Loucy (cell line): ENCODE data around the gene PLA2G2F.

Experiments
- H2AFZ ChIP-seq: fragments of 200-600 bp; sonication (generic); 2 replicates; pipeline ENCODE4 v1.6.0; 2016; ENCODE audit warnings: antibody characterized with exemption, mild to moderate bottlenecking, low read length, moderate library complexity
- H3F3A ChIP-seq: fragments of 200-600 bp; 2 replicates; pipeline ENCODE4 v1.6.0; 2016; ENCODE audit warnings: antibody characterized with exemption, low read depth, mild to moderate bottlenecking
- H3K27me3 ChIP-seq: fragments of 200-600 bp; sonication (generic); 2 replicates; pipeline ENCODE4 v1.6.1; 2014; ENCODE audit warnings: low read length, mild to moderate bottlenecking; ENCODE audit not compliant: insufficient read depth, poor library complexity, severe bottlenecking
- H3K36me3 ChIP-seq: fragments of 200-600 bp; sonication (generic); 2 replicates; pipeline ENCODE4 v1.6.1; 2016; ENCODE audit warnings: low read length; ENCODE audit not compliant: insufficient read depth
- H3K4me1 ChIP-seq: fragments of 200-600 bp; sonication (generic); 2 replicates; pipeline ENCODE4 v1.5.1; 2014; ENCODE audit warnings: low read length, mild to moderate bottlenecking; ENCODE audit not compliant: insufficient read depth, poor library complexity, severe bottlenecking
- H3K4me2 ChIP-seq: fragments of 200-600 bp; sonication (generic); 2 replicates; pipeline ENCODE4 v1.6.0; 2014; ENCODE audit warnings: antibody characterized with exemption, low read length, low read depth, mild to moderate bottlenecking; ENCODE audit not compliant: poor library complexity, severe bottlenecking
- H3K4me3 ChIP-seq: fragments of 200-600 bp; sonication (generic); 2 replicates; pipeline ENCODE4 v1.5.1; 2014; ENCODE audit warnings: low read length, mild to moderate bottlenecking, mixed read lengths; ENCODE audit not compliant: poor library complexity, severe bottlenecking
- H3K79me2 ChIP-seq: fragments of 200-600 bp; sonication (generic); 2 replicates; pipeline ENCODE4 v1.6.1; 2014; ENCODE audit warnings: low read length; ENCODE audit not compliant: insufficient read depth
- H3K9ac ChIP-seq: fragments of 200-600 bp; sonication (generic); 2 replicates; pipeline ENCODE4 v1.6.0; 2014; ENCODE audit warnings: mild to moderate bottlenecking, low read depth, low read length, moderate library complexity; ENCODE audit not compliant: poor library complexity, severe bottlenecking
- H3K9me2 ChIP-seq: fragments of 200-600 bp; sonication (generic); replicated peaks from 2 replicates; pipeline ENCODE4 v1.6.1; 2016; ENCODE audit warnings: low read depth, low read length, mixed read lengths
- H3K9me3 ChIP-seq: fragments of 200-600 bp; sonication (generic); 2 replicates; pipeline ENCODE4 v1.6.1; 2014; ENCODE audit warnings: mild to moderate bottlenecking, antibody characterized with exemption, low read length, low read depth; ENCODE audit not compliant: insufficient read depth
- H4K20me1 ChIP-seq: fragments of 200-600 bp; sonication (generic); 2 replicates; pipeline ENCODE4 v1.6.0; 2014; ENCODE audit warnings: antibody characterized with exemption, low read length, mild to moderate bottlenecking; ENCODE audit not compliant: insufficient read depth, poor library complexity, severe bottlenecking
- CTCF ChIP-seq: fragments of 200-600 bp; sonication (generic); conservative IDR thresholded peaks from 2 replicates; pipeline ENCODE4 v1.5.1; 2014; ENCODE audit warnings: mild to moderate bottlenecking, antibody characterized with exemption, low read length
- EZH2phosphoT487 ChIP-seq: fragments of 200-600 bp; IDR thresholded peaks from 2 replicates; pipeline ENCODE4 v1.6.1; 2018; ENCODE audit warnings: antibody characterized with exemption, mild to moderate bottlenecking, moderate library complexity, borderline replicate concordance

PLA2G2F gene

DNA sequence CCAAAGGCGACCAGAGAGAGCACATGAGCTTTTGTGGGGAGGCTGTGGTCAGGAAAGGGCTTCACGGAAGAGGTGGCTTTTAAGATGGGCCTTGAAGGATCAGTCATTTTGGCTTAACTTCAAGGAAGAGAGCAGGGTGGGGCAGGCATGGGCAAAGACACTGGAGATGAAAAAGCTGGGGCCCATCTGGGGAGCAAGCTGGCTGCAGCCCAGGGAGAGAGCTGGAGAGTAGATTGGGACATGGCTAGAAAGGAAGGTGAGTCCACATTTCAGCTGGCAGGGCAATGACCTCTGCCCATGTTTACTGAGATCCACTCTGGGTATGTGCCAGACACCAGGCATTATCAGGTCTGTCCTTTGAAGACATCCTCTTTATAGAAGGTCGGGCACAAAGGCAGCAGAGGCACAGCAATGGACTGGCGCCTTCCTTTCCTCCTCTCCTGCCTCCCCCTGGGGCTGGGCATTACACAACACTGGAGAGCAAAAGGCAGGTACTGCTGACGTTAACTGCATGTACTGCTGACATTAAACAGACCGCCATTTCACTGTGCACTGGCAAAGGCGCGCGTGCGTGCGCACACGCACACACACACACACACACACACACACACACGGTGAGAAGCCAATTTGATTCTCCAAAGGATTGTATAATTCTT is 44.6 kb downstream of the PLA2G2F start:
- Histone ChIP-seq H3K4me2 (no peak overlapping the region), H3K9me2 (no peaks in the 10 kb centered on the region), H2AFZ (no peak overlapping the region), H3K27me3 (no peaks in the 10 kb centered on the region), H3K4me1 (peaks cover 40% of the 10 kb centered on the region), H3K4me3 (no peak overlapping the region), H4K20me1 (no peaks in the 10 kb centered on the region), H3K9me3 (no peaks in the 10 kb centered on the region), H3K79me2 (no peaks in the 10 kb centered on the region), H3F3A (no peaks in the 10 kb centered on the region), H3K9ac (no peak overlapping the region), H3K36me3 (no peaks in the 10 kb centered on the region)
- TF ChIP-seq CTCF (no peak), EZH2phosphoT487 (no peak)

- Histone ChIP-seq H4K20me1 (no peaks in the 10 kb centered on the region), H3K36me3 (no peaks in the 10 kb centered on the region), H3F3A (no peaks in the 10 kb centered on the region), H3K4me2 (peak overlapping the region; percentile 99), H3K9me2 (no peaks in the 10 kb centered on the region), H3K27me3 (no peaks in the 10 kb centered on the region), H3K79me2 (no peaks in the 10 kb centered on the region), H3K9ac (no peak overlapping the region), H3K4me1 (peaks cover 42% of the 10 kb centered on the region), H2AFZ (no peak overlapping the region), H3K9me3 (no peaks in the 10 kb centered on the region), H3K4me3 (no peak overlapping the region)
- no peak for TF ChIP-seq EZH2phosphoT487
- peak; percentile 36 for TF ChIP-seq CTCF
Observed at GRCh38 chr1:20184481-20184900, 45.4 kb downstream of the PLA2G2F start.

- Histone ChIP-seq H3K4me1 (peaks cover 42% of the 10 kb centered on the region), H3K36me3 (no peaks in the 10 kb centered on the region), H3K9me2 (no peaks in the 10 kb centered on the region), H3K9ac (peak overlapping the region; percentile 64), H4K20me1 (no peaks in the 10 kb centered on the region), H3K4me3 (peak overlapping the region; percentile 73), H3K27me3 (no peaks in the 10 kb centered on the region), H2AFZ (peak overlapping the region; percentile 75), H3F3A (no peaks in the 10 kb centered on the region), H3K9me3 (no peaks in the 10 kb centered on the region), H3K79me2 (no peaks in the 10 kb centered on the region), H3K4me2 (peak overlapping the region; percentile 99)
- TF ChIP-seq CTCF, result no peak
- TF ChIP-seq EZH2phosphoT487, result no peak
Observed at GRCh38 chr1:20184997-20185833, 46.1 kb downstream of the PLA2G2F start.
